HL-60 (cell line): Measurements from ENCODE around the gene MS4A6A.

Experiments used
- DNase-seq, 2 experiments: peaks; one replicate each; pipeline ENCODE4 v3.0.0-alpha.2; 2010 to 2020; ENCODE audit warnings: low read depth in 1 of 2, low spot score in 1 of 2
- H3K27ac ChIP-seq: fragments of 250-450 bp; sonication (Bioruptor Pico); replicated peaks from 2 replicates; pipeline ENCODE4 v1.5.1; 2020; ENCODE audit warnings: mild to moderate bottlenecking, moderate library complexity
- H3K27me3 ChIP-seq: fragments of 250-450 bp; sonication (Bioruptor Pico); 2 replicates; pipeline ENCODE4 v1.5.1; 2021; ENCODE audit warnings: mild to moderate bottlenecking, moderate library complexity; ENCODE audit not compliant: insufficient read depth, poor library complexity, severe bottlenecking
- H3K4me3 ChIP-seq: replicated peaks from 2 replicates; pipeline ENCODE4 v1.5.1; 2011; ENCODE audit warnings: mild to moderate bottlenecking, control low read depth, low read length; ENCODE audit not compliant: insufficient read depth
- GABPA ChIP-seq: IDR thresholded peaks from 2 replicates; pipeline ENCODE4 v1.6.1; 2012; ENCODE audit warnings: low read depth
- POLR2AphosphoS5 ChIP-seq: IDR thresholded peaks from 2 replicates; pipeline ENCODE4 v1.6.1; 2012; ENCODE audit warnings: low read depth
- REST ChIP-seq: IDR thresholded peaks from 2 replicates; pipeline ENCODE4 v1.6.1; 2012; ENCODE audit warnings: low read depth; ENCODE audit not compliant: insufficient replicate concordance
- SPI1 ChIP-seq: IDR thresholded peaks from 2 replicates; pipeline ENCODE4 v1.6.1; 2012; ENCODE audit warnings: low read depth, mild to moderate bottlenecking, borderline replicate concordance
- microRNA-seq: library from miRNA; unstranded; fragments of <30 nt; microRNA quantifications from one replicate; pipeline ENCODE4, GENCODE V29; 2018
- TF ChIP-seq, protein P1 (sequence below): IDR thresholded peaks from one replicate; pipeline ENCODE4 v1.5.1; 2011; ENCODE audit warnings: low read length, control low read depth, inconsistent platforms; ENCODE audit not compliant: insufficient read depth

The MS4A6A gene

DNA sequence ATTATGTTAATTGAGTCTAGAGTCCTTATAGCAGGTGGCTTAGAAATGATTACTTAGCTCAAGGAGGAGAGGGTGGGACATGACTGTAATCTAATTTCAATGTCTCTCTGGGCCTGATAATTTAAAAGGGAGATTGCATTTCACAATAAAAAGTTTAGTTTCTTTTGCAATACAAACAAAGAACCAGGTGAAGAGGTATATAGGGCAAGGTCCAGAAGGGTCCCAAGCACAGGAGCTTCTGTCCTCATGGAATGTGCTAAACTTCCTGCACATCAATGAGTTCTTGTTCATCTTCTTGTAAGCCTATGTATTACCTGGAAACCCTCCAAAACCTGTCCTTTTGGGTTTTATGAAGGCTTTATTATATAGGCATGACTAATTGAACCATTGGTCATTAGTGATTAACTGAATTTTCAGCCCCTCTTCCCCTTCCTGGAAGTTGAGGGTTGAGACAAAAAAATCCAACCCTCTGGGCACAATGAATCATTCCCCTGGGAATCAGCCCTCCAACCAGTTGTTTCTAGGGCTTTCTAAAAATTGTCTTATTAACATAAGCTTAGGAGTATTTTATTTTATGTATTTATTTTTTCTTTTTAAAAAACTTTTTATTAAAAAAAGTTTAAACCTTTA lies 56.8 kb downstream of the MS4A6A start:
- H3K27me3 ChIP-seq, result no peaks in the 10 kb centered on the region
- no peak for DNase-seq
- no peak overlapping the region for H3K27ac ChIP-seq

GRCh38 chr11:60124802-60125432 lies 58.0 kb downstream of the MS4A6A start:
- no peak for DNase-seq
- no peaks in the 10 kb centered on the region for H3K27me3 ChIP-seq
- no peak for TF ChIP-seq REST
- no peak for TF ChIP-seq SPI1
- TF ChIP-seq, protein P1, sequence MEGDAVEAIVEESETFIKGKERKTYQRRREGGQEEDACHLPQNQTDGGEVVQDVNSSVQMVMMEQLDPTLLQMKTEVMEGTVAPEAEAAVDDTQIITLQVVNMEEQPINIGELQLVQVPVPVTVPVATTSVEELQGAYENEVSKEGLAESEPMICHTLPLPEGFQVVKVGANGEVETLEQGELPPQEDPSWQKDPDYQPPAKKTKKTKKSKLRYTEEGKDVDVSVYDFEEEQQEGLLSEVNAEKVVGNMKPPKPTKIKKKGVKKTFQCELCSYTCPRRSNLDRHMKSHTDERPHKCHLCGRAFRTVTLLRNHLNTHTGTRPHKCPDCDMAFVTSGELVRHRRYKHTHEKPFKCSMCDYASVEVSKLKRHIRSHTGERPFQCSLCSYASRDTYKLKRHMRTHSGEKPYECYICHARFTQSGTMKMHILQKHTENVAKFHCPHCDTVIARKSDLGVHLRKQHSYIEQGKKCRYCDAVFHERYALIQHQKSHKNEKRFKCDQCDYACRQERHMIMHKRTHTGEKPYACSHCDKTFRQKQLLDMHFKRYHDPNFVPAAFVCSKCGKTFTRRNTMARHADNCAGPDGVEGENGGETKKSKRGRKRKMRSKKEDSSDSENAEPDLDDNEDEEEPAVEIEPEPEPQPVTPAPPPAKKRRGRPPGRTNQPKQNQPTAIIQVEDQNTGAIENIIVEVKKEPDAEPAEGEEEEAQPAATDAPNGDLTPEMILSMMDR, result no peak
- TF ChIP-seq POLR2AphosphoS5, result no peak
- TF ChIP-seq GABPA, result no peak
- no peak overlapping the region for H3K4me3 ChIP-seq
- H3K27ac ChIP-seq, result no peak overlapping the region

More for the DNA sequence above, 56.8 kb downstream of the MS4A6A start:
- TF ChIP-seq POLR2AphosphoS5 (no peak), REST (no peak), SPI1 (no peak), GABPA (no peak)
- TF ChIP-seq, protein P1, result no peak
- H3K4me3 ChIP-seq, result no peak overlapping the region

Small RNAs within 50 kb of the gene (microRNA-seq; reads per million reads assigned to microRNA genes)
- 3.6 reads per million, percentile 8 among the genes with 10 or more reads in this experiment for gene MIR6503
